ENCODE measurements around the gene TBC1D19. TPM values are rescaled to one million over a fixed set of nuclear protein-coding genes. Genes with fewer than 3 reads are reported as not detected.

The TBC1D19 gene
- total RNA-seq, 4 donors from 2014 or later: 9.8 to 17.0 (median 14.4) TPM

DNA sequence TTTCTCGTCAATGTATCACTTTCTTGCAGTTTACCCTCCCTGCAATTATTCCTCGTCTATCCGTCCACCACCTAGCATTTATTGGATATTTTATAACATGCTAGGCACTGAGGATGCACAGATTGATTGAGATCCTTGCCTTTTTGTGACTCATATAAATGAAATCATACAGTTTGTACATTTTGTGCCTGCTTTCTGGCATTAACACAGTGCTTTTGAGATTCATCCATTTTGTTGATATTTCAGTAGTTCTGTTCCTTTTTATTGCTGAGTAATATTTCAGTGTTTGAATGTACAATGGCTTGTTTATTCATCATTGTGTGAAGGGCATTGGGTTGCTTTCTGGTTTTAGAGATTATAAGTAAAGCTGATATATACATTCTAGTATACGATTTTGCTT is 841 bp downstream of the TBC1D19 start:
- TF ChIP-seq, protein P1, sequence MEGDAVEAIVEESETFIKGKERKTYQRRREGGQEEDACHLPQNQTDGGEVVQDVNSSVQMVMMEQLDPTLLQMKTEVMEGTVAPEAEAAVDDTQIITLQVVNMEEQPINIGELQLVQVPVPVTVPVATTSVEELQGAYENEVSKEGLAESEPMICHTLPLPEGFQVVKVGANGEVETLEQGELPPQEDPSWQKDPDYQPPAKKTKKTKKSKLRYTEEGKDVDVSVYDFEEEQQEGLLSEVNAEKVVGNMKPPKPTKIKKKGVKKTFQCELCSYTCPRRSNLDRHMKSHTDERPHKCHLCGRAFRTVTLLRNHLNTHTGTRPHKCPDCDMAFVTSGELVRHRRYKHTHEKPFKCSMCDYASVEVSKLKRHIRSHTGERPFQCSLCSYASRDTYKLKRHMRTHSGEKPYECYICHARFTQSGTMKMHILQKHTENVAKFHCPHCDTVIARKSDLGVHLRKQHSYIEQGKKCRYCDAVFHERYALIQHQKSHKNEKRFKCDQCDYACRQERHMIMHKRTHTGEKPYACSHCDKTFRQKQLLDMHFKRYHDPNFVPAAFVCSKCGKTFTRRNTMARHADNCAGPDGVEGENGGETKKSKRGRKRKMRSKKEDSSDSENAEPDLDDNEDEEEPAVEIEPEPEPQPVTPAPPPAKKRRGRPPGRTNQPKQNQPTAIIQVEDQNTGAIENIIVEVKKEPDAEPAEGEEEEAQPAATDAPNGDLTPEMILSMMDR (IDR thresholded peaks at IDR 0.05; ENCODE audit: low read depth): no peak

DNA sequence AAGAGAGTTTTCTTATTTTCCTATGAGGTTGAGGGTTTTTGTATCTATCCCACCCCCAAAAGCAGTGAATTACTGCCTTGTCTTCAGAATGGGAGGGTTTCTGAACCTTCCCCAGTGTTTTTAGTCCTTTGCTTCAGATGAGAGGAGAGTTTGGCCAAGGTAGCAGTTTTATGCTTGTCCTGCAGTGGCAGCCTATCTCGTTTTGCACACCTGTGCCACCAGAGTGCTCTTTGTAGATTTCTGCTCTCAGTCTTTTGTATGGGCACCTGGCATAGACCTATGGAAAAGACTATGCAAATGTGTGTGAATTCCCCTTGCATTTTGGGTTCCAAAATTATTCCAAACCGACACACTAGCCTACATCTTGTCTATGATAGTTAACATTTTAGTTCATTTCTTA is 5.8 kb downstream of the TBC1D19 start:
- TF ChIP-seq, protein P1 (IDR thresholded peaks at IDR 0.05; ENCODE audit: low read depth): no peak

DNA sequence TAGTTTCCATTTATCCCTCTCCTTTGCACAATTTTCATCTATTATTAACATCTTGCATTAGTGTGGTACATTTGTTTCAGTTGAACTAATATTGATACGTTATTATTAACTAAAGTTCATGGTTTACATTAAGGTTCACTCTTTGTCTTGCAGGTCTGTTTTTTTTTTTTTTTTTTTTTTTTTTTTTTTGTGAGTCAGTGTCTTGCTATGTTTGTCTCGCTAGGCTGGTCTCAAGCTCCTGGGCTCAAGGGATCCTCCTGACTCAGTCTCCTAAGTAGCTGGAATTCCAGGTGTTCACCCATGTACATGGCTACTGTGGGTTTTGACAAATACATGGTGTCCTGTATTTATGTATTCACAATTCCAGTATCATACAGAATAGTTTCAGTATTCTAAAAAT is 6.8 kb downstream of the TBC1D19 start:
- TF ChIP-seq, protein P1 (IDR thresholded peaks at IDR 0.05; ENCODE audit: low read depth): no peak

DNA sequence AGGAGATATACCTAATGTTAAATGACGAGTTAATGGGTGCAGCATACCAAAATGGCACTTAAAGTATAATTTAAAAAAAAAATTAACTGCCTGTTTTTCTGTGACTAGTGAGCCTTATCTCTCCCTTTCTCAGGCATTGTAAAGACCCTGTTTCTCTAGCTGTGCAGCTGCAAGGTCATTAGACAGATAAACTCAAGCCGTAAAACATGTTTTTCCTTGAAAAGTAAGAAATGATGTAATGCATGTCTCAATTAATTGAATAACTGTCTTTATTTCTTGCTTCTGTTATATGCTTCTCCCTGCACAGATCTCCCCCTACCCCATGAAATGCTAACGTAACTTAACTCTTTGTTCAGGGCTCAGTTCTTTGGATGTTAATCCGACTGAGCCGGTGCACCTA is 10.5 kb downstream of the TBC1D19 start:
- TF ChIP-seq, protein P1 (IDR thresholded peaks at IDR 0.05; ENCODE audit: low read depth): no peak

DNA sequence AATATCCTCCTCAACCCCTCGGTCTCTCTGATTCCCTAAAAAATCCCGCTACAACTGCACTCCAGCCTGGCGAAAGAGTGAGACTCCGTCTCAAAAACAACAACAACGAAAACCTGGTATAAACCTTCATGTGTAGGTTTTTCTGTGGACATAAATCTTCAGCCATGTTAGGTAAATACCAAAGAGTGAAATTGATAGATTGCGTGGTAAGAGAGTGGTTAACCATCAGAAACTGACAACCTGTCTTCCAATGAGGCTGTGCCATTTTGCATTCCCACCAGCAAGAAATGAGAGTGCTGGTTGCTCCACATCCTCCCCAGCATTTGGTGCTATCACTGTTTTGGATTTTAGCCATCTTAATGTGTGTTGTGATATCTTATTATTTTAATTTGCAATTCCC is 10.9 kb downstream of the TBC1D19 start:
- TF ChIP-seq, protein P1 (IDR thresholded peaks at IDR 0.05; ENCODE audit: low read depth): no peak

DNA sequence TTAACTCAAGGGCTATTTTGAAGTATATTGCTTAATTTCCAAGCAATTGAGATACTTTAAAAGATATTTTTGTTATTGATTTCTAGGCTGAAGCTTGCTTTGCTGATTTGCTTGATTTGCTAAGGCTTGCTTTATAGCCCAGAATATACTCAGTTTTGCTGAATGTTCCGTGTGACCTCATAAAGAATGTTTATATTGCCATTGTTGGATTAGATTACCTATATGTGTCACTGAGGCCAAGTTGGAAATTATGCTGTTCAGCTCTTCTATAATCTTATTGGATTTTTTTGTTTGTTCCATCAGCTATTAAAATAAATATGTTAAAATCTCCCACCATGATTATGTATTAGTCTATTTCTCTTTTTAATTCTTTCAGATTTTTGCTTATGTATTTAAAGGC is 13.0 kb downstream of the TBC1D19 start:
- TF ChIP-seq, protein P1 (IDR thresholded peaks at IDR 0.05; ENCODE audit: low read depth): no peak

DNA sequence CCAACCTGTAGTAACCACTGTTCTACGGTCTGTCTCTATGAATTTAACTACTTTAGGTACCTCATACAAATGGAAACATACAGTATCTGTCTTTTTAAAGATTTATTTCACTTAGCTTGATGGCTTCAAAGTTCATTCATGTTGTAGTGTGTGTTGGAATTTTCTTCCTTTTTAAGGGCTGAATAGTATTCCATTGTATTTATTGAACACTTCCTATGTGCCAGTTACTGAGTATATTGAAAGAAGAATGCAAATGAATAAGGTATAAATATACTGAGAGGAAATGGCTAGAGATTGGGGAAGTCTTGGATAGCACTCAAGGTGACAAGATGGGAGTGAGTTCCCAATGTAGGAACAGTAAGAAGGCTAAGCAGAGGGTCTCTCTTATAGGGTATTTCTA is 17.3 kb downstream of the TBC1D19 start:
- TF ChIP-seq, protein P1 (IDR thresholded peaks at IDR 0.05; ENCODE audit: low read depth): no peak
